HG03060 (cell line): ENCODE results near the gene SCG2.

ENCODE experiments used
- ATAC-seq: cut with Tn5 transposase; IDR thresholded peaks from one replicate; pipeline ENCODE4 v1.9.1; 2021; ENCODE audit warnings: low read depth, moderate number of reproducible peaks; ENCODE audit not compliant: unreplicated experiment

SCG2 gene, protein sequence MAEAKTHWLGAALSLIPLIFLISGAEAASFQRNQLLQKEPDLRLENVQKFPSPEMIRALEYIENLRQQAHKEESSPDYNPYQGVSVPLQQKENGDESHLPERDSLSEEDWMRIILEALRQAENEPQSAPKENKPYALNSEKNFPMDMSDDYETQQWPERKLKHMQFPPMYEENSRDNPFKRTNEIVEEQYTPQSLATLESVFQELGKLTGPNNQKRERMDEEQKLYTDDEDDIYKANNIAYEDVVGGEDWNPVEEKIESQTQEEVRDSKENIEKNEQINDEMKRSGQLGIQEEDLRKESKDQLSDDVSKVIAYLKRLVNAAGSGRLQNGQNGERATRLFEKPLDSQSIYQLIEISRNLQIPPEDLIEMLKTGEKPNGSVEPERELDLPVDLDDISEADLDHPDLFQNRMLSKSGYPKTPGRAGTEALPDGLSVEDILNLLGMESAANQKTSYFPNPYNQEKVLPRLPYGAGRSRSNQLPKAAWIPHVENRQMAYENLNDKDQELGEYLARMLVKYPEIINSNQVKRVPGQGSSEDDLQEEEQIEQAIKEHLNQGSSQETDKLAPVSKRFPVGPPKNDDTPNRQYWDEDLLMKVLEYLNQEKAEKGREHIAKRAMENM

GRCh38 chr2:223601932-223602666 lies at the start of gene SCG2:
Gene SCG2, minus strand, starts transcription at chr2:223602361. Its CDS starts 3,079 bp downstream, at chr2:223599282.
- ATAC-seq = no peak

GRCh38 chr2:223649554-223650533 lies 47.7 kb upstream of the SCG2 start:
- ATAC-seq = no peak

GRCh38 chr2:223648755-223649154 lies 46.6 kb upstream of the SCG2 start:
- no peak for ATAC-seq

DNA sequence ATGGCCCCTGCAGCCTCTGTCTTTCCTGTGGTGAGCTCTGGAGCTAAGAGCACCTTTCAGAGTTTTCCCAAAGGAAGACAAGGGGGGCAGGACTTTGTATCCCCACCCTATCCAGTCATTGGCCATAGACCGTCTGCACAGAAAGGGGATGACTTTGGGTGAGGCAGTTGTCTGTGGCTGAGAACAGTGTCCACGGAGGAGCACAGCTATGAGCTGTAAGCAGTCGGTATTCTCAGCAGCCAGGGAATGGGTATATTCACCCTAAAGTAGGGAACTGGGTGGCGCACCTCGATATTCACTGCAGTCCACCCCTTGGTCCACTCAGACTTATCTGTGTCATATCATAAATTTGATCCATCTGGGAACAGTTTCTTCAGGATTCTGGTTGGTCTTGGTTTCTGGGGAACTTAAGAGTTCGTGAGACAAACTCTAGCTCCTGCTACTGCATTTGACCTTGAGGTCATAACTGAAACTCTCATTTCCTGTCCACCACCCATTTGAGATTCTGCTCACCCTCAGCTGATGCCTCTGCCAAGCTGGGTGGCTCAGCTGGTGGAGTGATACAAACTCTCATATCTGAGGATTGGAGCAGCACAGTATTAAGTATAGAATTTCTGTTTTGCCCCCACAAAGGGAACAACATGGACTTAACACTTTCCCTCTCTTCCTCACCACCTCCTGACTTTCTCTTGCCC lies 45.2 kb upstream of the SCG2 start:
- peak; percentile 94 for ATAC-seq

GRCh38 chr2:223644136-223644535 lies 42.0 kb upstream of the SCG2 start:
- no peak for ATAC-seq

DNA sequence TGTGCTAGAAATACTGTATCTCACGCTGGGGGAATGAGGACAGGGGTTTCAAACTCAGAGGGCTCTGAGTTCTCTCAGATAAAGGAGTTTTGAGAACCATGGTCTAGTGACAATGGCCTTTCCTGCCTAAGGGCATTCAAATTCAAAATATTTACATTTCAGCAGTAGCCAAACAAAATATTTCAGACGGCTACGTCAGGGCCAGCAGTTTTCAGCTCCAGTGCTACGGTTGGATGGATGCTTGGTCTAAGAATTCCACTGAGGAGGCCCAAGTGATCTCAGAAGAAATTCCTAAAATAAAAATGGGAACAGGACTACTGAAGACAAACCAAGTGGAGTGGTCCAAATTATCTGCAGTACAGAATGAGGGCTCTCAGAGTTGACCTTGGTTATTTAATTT lies 41.1 kb upstream of the SCG2 start:
- ATAC-seq = no peak

GRCh38 chr2:223642506-223642905 lies 40.3 kb upstream of the SCG2 start:
- no peak for ATAC-seq

- ATAC-seq = no peak
These were observed 38.9 kb upstream of the SCG2 start for GRCh38 chr2:223641082-223641481.

DNA sequence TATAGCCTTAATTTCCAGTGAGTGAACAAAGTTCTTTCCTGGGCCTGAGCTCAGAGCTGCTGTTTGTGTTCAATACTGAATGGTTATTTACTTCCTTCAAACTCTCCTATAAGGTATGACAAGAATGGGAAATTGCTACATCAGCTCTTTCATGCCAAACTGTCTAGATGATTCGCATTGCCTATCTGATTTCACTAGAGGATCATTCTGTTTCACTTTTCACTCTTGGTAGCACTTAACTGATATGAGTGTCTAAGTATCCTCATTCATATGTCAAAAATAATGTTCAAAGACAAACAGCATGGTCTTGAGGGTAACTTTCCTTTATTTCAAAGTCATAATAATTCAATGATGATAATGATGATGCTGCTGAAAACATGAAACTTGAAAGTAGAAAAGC lies 32.9 kb upstream of the SCG2 start:
- no peak for ATAC-seq

GRCh38 chr2:223634238-223634637 lies 32.1 kb upstream of the SCG2 start:
- ATAC-seq = no peak

DNA sequence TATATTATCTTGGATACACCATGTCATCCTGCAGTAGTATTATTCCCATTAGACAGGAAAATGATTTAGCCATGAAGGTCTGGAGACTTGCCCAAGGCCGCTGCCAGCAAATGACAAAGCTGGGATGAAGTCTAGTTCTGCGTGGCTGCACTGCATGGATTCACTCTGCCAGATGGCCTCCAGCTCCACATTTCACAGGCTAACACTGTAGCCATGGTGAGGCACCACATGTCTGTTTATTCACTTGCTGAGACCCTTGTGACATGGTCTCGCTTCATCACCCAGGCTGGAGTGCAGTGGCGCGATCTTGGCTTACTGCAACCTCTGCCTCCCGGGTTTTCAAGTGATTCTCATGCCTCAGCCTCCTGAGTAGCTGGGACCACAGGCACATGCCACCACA lies 31.5 kb upstream of the SCG2 start:
- ATAC-seq = no peak

GRCh38 chr2:223632826-223633225 lies 30.7 kb upstream of the SCG2 start:
- no peak for ATAC-seq

DNA sequence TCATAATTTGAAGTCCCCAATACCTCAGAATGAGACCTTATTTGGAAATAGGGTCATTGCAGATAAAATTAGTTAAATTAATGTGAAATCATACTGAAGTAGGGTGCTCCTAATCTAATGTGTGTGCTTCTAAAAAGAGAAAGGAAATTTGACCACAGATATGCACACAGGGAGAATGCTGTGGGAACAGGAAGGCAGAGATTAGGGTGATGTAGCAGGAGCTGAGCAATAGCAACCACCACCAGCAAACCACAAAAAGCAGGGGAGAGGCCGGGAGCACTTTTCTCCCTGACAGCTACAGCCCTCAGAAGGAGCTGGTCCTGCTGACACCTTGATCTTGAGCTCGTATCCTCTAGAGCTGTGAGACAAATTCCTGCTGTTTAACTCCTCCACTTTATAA lies 24.6 kb upstream of the SCG2 start:
- no peak for ATAC-seq

- no peak for ATAC-seq
These were observed 23.5 kb upstream of the SCG2 start for GRCh38 chr2:223625652-223626051.

- no peak for ATAC-seq
These were observed 19.7 kb upstream of the SCG2 start for GRCh38 chr2:223621901-223622300.

DNA sequence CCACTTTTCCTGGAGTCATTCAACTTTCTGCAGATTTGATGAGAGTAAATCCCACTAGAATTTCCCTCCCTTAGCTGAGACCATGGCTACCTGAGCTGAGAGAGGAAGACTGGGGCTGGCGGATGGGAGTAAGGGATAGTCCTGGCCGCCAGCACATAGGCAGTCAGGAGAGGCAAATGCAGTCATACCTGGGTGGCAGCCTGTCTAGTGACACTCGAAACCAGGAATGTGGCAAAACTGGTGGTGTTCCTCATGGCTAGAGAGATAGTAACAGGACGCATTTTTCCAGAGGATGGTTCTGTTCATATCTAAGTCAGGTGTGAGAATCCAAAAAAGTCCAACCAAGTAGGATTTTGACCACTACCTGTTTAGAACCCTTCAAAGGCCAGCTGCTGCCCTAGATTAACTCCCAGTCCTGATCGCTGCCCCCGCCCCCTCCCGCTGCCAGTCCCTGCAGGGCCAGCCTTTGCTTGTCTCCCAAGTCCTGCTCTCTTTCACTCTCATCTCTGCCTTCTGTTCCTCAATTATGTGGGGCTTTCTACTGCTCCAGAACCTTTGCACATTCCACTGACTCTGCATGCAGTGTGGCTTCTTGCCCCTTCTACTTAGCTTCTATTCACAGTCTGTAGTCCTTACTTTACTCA lies 17.4 kb upstream of the SCG2 start:
- ATAC-seq = no peak

GRCh38 chr2:223618172-223619035 lies 16.2 kb upstream of the SCG2 start:
- no peak for ATAC-seq

DNA sequence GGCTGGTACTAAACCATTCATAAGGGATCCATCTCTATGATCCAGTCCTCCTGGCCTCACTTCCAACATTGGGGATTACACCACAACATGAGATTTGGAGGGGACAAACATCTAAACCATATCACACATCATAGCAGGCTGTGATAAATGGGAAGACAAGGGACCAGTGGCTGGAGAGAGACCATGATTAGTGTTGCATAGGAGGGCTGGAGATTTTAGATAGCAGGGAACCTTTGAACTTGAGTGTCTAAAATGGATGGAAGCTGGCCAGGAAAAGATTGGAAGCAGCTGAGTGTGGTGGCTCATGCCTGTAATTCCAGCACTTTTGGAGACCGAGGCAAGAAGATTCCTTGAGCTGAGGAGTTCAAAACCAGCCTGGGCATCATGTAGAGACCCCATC lies 12.4 kb upstream of the SCG2 start:
- no peak for ATAC-seq
